Parathyroid adenoma (tissue), 2 donors: Measurements from ENCODE around the gene FZR1.

Experiments used
- H2AFZ ChIP-seq: fragments of 300-600 bp; sonication (generic); one replicate; pipeline ENCODE4 v1.7.0; 2017; ENCODE audit warnings: antibody characterized with exemption, mild to moderate bottlenecking
- H3K27ac ChIP-seq: fragments of 300-600 bp; sonication (generic); one replicate; pipeline ENCODE4 v1.7.0; 2017
- H3K27me3 ChIP-seq: fragments of 300-600 bp; sonication (generic); one replicate; pipeline ENCODE4 v1.7.0; 2017; ENCODE audit warnings: low read length; ENCODE audit not compliant: control insufficient read depth, insufficient read depth
- H3K36me3 ChIP-seq: fragments of 300-600 bp; sonication (generic); one replicate; pipeline ENCODE4 v1.7.0; 2017; ENCODE audit warnings: low read length; ENCODE audit not compliant: control insufficient read depth, insufficient read depth
- H3K4me1 ChIP-seq: fragments of 300-600 bp; sonication (generic); one replicate; pipeline ENCODE4 v1.7.0; 2017; ENCODE audit warnings: control low read depth
- H3K4me2 ChIP-seq: fragments of 300-600 bp; sonication (generic); one replicate; pipeline ENCODE4 v1.7.0; 2017; ENCODE audit warnings: low read length
- H3K4me3 ChIP-seq: fragments of 300-600 bp; sonication (generic); one replicate; pipeline ENCODE4 v1.7.0; 2017; ENCODE audit warnings: low read depth, low read length
- H3K79me2 ChIP-seq: fragments of 300-600 bp; sonication (generic); one replicate; pipeline ENCODE4 v1.7.0; 2017; ENCODE audit warnings: control low read depth
- H3K9ac ChIP-seq: fragments of 300-600 bp; sonication (generic); one replicate; pipeline ENCODE4 v1.7.0; 2017; ENCODE audit warnings: mild to moderate bottlenecking
- H3K9me3 ChIP-seq: fragments of 300-600 bp; sonication (generic); one replicate; pipeline ENCODE4 v1.7.0; 2017; ENCODE audit warnings: low read length; ENCODE audit not compliant: control insufficient read depth
- TF ChIP-seq, protein P1 (sequence below): fragments of 300-600 bp; sonication (generic); IDR thresholded peaks from one replicate; pipeline ENCODE4 v1.7.0; 2017; ENCODE audit warnings: antibody characterized with exemption, mild to moderate bottlenecking
- donor health status: primary hyperparathyroidism.

The FZR1 gene

DNA sequence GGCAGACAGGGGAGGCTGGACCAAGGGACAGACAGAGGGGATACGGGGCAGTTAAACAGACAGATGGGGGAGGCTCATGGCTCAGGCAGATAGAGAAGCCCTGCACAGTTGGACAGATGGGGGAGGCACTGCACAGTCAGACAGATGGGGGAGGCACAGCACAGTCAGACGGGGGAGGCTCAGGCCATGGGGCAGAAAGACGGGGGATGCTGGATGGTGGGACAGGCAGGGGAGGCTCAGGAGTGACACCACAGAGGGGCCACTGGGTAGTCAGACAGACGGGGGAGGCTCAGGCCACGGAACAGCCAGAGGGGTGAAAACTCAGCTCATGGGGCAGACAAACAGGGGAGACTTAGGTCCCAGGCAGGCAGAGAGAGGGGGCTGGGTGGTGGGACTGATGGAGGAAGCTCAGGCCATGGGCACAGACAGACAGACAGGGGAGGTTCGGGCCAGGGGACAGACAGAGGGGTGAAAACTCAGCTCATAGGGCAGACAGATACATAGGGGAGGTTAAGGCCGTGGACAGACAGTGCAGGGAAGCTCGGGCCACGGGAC lies 50.4 kb downstream of the FZR1 start:
- Histone ChIP-seq H2AFZ (peak overlapping the region; percentile 69), H3K36me3 (no peaks in the 10 kb centered on the region), H3K4me1 (peaks cover 6% of the 10 kb centered on the region), H3K9ac (peak overlapping the region; percentile 15), H3K4me3 (peak overlapping the region; percentile 87), H3K79me2 (peaks cover 7% of the 10 kb centered on the region), H3K27ac (no peak overlapping the region), H3K27me3 (no peaks in the 10 kb centered on the region), H3K4me2 (peak overlapping the region; percentile 71), H3K9me3 (no peaks in the 10 kb centered on the region)
- TF ChIP-seq, protein P1, sequence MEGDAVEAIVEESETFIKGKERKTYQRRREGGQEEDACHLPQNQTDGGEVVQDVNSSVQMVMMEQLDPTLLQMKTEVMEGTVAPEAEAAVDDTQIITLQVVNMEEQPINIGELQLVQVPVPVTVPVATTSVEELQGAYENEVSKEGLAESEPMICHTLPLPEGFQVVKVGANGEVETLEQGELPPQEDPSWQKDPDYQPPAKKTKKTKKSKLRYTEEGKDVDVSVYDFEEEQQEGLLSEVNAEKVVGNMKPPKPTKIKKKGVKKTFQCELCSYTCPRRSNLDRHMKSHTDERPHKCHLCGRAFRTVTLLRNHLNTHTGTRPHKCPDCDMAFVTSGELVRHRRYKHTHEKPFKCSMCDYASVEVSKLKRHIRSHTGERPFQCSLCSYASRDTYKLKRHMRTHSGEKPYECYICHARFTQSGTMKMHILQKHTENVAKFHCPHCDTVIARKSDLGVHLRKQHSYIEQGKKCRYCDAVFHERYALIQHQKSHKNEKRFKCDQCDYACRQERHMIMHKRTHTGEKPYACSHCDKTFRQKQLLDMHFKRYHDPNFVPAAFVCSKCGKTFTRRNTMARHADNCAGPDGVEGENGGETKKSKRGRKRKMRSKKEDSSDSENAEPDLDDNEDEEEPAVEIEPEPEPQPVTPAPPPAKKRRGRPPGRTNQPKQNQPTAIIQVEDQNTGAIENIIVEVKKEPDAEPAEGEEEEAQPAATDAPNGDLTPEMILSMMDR, result no peak

DNA sequence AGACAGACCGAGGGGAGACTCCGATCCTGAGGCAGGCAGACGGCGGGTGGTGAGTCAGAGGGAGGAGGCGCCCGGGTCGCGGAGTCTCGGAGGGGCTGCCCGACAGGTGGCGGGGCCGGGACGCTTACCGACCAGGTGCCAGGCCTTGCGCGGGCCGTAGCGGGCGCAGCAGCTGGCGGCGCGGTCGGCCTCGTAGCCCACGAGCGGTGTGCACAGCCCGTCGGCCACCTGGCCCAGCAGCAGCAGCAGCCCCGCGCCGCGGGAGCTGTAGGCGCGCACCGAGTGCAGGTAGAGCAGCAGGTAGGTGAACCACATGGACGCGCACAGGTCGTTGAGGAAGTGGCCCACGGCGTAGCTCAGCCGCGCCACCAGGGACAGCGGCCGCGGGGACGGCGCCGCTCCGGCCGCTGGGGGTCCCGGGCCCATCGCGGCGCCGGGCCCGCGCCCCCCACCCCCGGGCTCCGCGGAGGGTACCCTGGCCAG lies 50.9 kb downstream of the FZR1 start:
- no peaks in the 10 kb centered on the region for H3K27me3 ChIP-seq
- H3K4me3 ChIP-seq, result peak overlapping the region; percentile 87
- peak overlapping the region; percentile 69 for H2AFZ ChIP-seq
- H3K9ac ChIP-seq, result peak overlapping the region; percentile 15
- no peak overlapping the region for H3K27ac ChIP-seq
- peaks cover 7% of the 10 kb centered on the region for H3K79me2 ChIP-seq
- H3K4me1 ChIP-seq, result peaks cover 6% of the 10 kb centered on the region
- no peaks in the 10 kb centered on the region for H3K36me3 ChIP-seq
- no peaks in the 10 kb centered on the region for H3K9me3 ChIP-seq
- peak overlapping the region; percentile 71 for H3K4me2 ChIP-seq
- TF ChIP-seq, protein P1, result peak; percentile 26

DNA sequence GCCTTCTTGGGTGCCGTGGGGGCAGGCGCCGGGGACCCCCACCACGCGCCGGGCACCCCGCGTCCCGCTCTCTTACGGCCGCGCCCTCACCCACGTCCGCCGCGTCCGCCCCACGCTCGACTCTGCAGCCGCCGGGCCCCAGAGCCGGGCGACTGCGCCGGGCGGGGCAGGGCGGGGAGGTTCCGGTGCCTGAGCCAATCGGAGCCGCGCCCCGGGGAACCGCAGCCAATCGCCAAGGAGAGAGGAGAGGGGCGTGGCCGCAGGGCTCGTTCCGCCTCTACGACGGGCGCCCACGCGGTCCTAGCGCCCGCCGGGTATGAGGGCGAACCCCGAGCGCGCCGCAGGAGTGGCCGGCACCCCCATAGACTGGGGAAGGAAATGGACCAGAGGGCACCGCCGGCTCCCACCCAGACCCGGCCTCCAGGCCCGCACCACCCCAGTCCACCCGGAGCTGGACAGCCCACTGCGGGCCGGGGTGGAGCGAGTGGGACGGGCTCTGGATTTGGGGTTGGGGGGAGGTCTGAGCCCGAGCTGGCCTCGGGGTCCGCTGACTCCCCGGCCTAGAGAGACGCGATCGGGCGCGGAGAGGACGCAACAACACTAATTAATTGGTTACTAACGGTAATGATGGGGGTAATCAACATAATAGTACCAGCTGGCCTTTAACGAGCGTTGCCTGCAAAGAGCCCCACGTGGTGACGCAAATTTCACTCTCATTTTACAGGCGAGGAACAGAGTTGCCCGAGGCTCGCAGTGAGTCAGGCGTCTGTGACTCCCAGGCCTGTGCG lies 51.5 kb downstream of the FZR1 start, which contains the start of gene MFSD12:
MFSD12 (minus strand) TSS at position 126 of the 788 bp plus-strand sequence. CDS start 183 bp downstream, outside the sequence.
- Histone ChIP-seq H3K9ac (peak within 1 kb of the TSS; percentile 15), H3K27me3 (no peaks in the 10 kb centered on the region), H3K79me2 (peaks cover 7% of the 10 kb centered on the region), H3K4me2 (peak within 1 kb of the TSS; percentile 99), H2AFZ (peak within 1 kb of the TSS; percentile 100), H3K9me3 (no peaks in the 10 kb centered on the region), H3K36me3 (no peaks in the 10 kb centered on the region), H3K27ac (no peak within 1 kb of the TSS), H3K4me1 (peaks cover 6% of the 10 kb centered on the region), H3K4me3 (peak within 1 kb of the TSS; percentile 87)
- TF ChIP-seq, protein P1, result no peak

DNA sequence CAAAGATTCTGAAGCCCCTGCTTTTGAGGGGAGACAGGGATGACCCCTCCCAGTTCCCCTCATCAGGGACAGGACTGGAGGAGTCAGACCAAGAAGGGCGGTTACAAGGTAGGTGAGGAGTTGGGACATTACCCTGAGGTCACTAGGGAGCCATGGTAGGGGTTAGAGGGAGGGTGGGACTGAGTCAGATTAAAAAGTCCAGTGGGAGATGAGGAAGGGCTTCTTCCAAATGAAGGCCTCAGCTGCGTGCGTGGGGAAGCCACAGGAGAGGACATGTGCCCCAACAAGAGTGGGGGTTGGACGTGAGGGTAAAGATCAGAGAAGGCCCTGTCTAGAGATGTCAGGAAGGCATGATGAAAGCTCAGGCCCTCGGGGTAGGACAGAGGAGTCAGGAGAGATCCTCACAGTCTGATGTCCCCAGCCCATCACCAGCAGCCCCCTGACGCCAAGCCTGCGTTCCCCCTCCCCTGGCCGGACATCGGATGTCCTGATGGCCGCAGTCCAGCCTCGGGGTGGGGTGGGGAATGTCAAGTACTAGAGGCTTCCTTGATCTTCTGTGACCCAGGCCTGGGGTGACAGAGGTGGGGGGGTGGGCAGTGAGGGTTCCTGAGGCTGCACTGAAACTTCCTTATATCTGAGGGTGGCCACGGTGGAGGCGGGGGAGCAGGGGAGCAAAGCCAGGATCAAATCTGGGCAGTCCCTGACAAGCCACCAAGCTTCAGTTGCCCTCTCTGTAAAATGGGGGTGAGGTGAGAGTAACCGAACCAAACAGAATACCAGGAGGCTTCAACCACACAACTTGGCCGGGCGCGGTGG lies 57.8 kb downstream of the FZR1 start:
- no peak overlapping the region for H3K27ac ChIP-seq
- H3K27me3 ChIP-seq, result no peaks in the 10 kb centered on the region
- no peak overlapping the region for H2AFZ ChIP-seq
- TF ChIP-seq, protein P1, result no peak
- H3K9me3 ChIP-seq, result no peaks in the 10 kb centered on the region
- no peaks in the 10 kb centered on the region for H3K4me1 ChIP-seq
- no peaks in the 10 kb centered on the region for H3K79me2 ChIP-seq
- no peak overlapping the region for H3K4me2 ChIP-seq
- H3K4me3 ChIP-seq, result no peak overlapping the region
- no peaks in the 10 kb centered on the region for H3K36me3 ChIP-seq
- no peak overlapping the region for H3K9ac ChIP-seq
